MM.1S (cell line): Measurements from ENCODE around the gene CABP4.

ENCODE experiments used
- DNase-seq: peaks from one replicate; pipeline ENCODE4 v3.0.0-alpha.2; 2015
- H2AFZ ChIP-seq: fragments of 300-600 bp; sonication (generic); 2 replicates; pipeline ENCODE4 v1.6.0; 2016; ENCODE audit warnings: antibody characterized with exemption, low read length
- H3F3A ChIP-seq: fragments of 300-600 bp; sonication (generic); 2 replicates; pipeline ENCODE4 v1.6.1; 2016; ENCODE audit warnings: mild to moderate bottlenecking, antibody characterized with exemption, low read length, moderate library complexity, mixed read lengths; ENCODE audit not compliant: insufficient read depth
- H3K27ac ChIP-seq: fragments of 300-600 bp; sonication (generic); 2 replicates; pipeline ENCODE4 v1.5.1; 2016; ENCODE audit warnings: mild to moderate bottlenecking, low read length
- H3K27me3 ChIP-seq: fragments of 300-600 bp; sonication (generic); replicated peaks from 2 replicates; pipeline ENCODE4 v1.6.0; 2016; ENCODE audit warnings: low read length; ENCODE audit not compliant: insufficient read depth
- H3K36me3 ChIP-seq: fragments of 300-600 bp; sonication (generic); replicated peaks from 2 replicates; pipeline ENCODE4 v1.6.1; 2016; ENCODE audit warnings: mild to moderate bottlenecking, low read length, mixed read lengths; ENCODE audit not compliant: insufficient read depth
- H3K4me1 ChIP-seq: fragments of 300-600 bp; sonication (generic); 2 replicates; pipeline ENCODE4 v1.6.1; 2016; ENCODE audit warnings: low read length, mixed read lengths
- H3K4me2 ChIP-seq: fragments of 300-600 bp; sonication (generic); 2 replicates; pipeline ENCODE4 v1.6.0; 2016; ENCODE audit warnings: low read depth, low read length
- H3K4me3 ChIP-seq: fragments of 300-600 bp; sonication (generic); 2 replicates; pipeline ENCODE4 v1.5.1; 2016; ENCODE audit warnings: low read length, mixed read lengths
- H3K79me2 ChIP-seq: fragments of 300-600 bp; sonication (generic); 2 replicates; pipeline ENCODE4 v1.6.1; 2016; ENCODE audit warnings: mixed run types, low read length, mixed read lengths
- H3K9ac ChIP-seq: fragments of 300-600 bp; sonication (generic); 2 replicates; pipeline ENCODE4 v1.6.1; 2016; ENCODE audit warnings: low read length, mixed read lengths
- H3K9me2 ChIP-seq: fragments of 300-600 bp; sonication (generic); replicated peaks from 2 replicates; pipeline ENCODE4 v1.6.1; 2016; ENCODE audit warnings: mild to moderate bottlenecking, low read length, mixed read lengths; ENCODE audit not compliant: insufficient read depth
- H3K9me3 ChIP-seq: fragments of 300-600 bp; sonication (generic); replicated peaks from 2 replicates; pipeline ENCODE4 v1.6.1; 2016; ENCODE audit warnings: mild to moderate bottlenecking, low read length, mixed read lengths; ENCODE audit not compliant: insufficient read depth
- H4K20me1 ChIP-seq: fragments of 300-600 bp; sonication (generic); 2 replicates; pipeline ENCODE4 v1.6.1; 2016; ENCODE audit warnings: mild to moderate bottlenecking, low read length, moderate library complexity, mixed read lengths; ENCODE audit not compliant: insufficient read depth
- EZH2 ChIP-seq: fragments of 300-600 bp; sonication (generic); optimal IDR thresholded peaks from 2 replicates; pipeline ENCODE3; 2017; ENCODE audit warnings: low read depth, mild to moderate bottlenecking, antibody characterized with exemption, low read length, mixed read lengths
- EZH2phosphoT487 ChIP-seq: fragments of 300-600 bp; sonication (generic); IDR thresholded peaks from 2 replicates; pipeline ENCODE4 v1.6.1; 2018; ENCODE audit warnings: antibody characterized with exemption, low read length
- TF ChIP-seq, protein P1 (sequence below): fragments of 300-600 bp; sonication (generic); IDR thresholded peaks from 2 replicates; pipeline ENCODE4 v1.5.1; 2016; ENCODE audit warnings: antibody characterized with exemption, low read length, mixed read lengths

The CABP4 gene

DNA sequence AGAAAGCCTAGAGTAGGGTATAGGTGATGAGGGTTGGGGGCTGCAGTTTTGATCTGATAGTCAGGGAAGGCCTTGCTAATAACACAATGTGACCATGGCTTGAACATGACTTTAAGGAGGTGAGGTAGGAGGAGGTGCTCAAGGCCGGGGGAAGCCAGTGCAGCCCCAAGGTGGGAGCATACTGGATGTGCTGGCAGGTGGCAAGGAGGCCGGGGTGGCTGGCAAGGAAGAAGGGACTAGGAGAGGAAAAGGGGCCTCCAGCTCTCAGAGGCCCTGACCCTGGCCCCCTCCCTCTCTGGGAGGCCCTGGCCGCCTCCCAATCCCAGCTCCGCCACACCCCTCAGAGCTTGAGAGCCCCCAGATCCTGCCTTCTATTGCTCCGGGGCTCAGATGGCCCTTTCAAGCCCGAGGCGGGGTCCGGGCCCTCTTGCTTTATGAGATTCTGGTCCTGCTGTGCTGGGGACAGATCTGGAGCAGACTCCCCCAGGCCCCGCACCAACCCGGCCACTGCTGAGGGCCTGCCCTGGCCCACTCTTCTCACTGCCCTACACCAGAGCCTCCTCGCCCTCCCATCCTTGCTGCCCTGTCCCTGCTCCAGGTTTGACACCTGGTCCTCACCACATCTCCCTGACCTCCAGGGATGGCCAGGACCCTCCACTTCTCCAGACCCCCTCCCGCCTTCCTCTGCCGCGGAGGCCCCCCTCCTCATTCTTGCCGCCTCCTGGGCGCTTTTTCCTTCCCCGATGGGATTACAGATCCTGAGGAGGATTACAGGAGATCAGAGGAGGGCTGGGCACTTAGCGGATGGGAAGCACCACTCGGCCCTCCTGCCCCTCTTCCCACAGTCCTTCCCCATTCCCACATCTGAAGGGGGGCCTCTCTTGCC lies 48.2 kb downstream of the CABP4 start:
- peak; percentile 87 for TF ChIP-seq EZH2
- TF ChIP-seq, protein P1, sequence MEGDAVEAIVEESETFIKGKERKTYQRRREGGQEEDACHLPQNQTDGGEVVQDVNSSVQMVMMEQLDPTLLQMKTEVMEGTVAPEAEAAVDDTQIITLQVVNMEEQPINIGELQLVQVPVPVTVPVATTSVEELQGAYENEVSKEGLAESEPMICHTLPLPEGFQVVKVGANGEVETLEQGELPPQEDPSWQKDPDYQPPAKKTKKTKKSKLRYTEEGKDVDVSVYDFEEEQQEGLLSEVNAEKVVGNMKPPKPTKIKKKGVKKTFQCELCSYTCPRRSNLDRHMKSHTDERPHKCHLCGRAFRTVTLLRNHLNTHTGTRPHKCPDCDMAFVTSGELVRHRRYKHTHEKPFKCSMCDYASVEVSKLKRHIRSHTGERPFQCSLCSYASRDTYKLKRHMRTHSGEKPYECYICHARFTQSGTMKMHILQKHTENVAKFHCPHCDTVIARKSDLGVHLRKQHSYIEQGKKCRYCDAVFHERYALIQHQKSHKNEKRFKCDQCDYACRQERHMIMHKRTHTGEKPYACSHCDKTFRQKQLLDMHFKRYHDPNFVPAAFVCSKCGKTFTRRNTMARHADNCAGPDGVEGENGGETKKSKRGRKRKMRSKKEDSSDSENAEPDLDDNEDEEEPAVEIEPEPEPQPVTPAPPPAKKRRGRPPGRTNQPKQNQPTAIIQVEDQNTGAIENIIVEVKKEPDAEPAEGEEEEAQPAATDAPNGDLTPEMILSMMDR, result no peak
- peaks cover 20% of the 10 kb centered on the region for H3K4me1 ChIP-seq
- H3K4me2 ChIP-seq, result no peak overlapping the region
- no peak overlapping the region for H2AFZ ChIP-seq
- no peaks in the 10 kb centered on the region for H3K9me2 ChIP-seq
- no peaks in the 10 kb centered on the region for H3K9me3 ChIP-seq
- DNase-seq, result no peak
- no peak overlapping the region for H3K27ac ChIP-seq
- no peak overlapping the region for H3K9ac ChIP-seq
- H3K4me3 ChIP-seq, result no peak overlapping the region
- no peaks in the 10 kb centered on the region for H4K20me1 ChIP-seq
- peaks cover 55% of the 10 kb centered on the region for H3K27me3 ChIP-seq
- no peaks in the 10 kb centered on the region for H3K36me3 ChIP-seq
- peaks cover 14% of the 10 kb centered on the region for H3F3A ChIP-seq
- peaks cover 13% of the 10 kb centered on the region for H3K79me2 ChIP-seq

DNA sequence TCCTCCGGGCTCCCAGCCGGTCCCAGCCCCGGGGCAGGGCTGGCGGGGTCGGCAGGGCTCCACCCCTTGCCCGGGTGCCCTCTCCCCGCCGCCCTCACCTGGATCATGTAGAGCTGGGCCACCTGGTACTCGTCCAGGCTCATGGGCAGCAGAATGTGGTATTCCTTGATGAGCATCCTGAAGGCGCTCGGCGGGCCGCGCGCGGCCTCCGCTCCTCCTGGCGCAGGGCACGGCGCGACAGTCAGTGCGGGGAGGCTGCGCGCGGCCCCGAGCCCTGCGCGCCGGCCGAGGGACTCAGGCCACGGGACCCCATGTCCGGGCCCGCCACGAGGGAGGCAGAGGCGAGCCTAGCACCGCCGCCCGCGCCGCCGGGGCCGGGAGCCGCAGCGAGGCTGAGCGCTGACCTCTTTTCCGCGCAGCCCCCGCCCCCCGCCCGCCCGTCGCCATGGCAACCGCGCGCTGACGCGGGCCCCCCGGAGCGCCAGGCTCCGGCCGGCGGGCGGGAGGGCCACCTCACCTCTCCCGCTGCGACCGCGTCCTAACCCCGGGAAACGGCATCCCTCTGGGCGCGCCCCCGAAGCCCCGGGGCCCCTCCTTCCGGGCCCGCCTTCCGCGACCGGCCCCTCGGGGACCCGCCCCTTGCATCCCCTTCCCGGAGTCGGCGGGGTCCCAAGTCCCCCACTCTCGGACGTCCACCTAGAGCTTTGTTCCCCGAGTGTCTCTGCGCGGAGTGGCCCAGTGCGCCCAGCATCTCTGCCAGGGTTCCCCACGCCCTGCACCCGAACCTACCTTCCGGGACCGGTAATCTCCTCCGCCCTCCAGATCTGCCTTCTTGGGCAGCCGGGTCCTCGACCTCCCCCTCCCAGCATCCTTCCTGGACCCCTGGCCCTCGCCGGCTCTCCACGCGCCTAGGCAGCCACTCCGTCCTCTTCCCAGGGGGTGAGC lies 49.1 kb downstream of the CABP4 start:
- H3K27ac ChIP-seq, result no peak overlapping the region
- peak overlapping the region; percentile 39 for H3K4me3 ChIP-seq
- DNase-seq, result no peak

DNA sequence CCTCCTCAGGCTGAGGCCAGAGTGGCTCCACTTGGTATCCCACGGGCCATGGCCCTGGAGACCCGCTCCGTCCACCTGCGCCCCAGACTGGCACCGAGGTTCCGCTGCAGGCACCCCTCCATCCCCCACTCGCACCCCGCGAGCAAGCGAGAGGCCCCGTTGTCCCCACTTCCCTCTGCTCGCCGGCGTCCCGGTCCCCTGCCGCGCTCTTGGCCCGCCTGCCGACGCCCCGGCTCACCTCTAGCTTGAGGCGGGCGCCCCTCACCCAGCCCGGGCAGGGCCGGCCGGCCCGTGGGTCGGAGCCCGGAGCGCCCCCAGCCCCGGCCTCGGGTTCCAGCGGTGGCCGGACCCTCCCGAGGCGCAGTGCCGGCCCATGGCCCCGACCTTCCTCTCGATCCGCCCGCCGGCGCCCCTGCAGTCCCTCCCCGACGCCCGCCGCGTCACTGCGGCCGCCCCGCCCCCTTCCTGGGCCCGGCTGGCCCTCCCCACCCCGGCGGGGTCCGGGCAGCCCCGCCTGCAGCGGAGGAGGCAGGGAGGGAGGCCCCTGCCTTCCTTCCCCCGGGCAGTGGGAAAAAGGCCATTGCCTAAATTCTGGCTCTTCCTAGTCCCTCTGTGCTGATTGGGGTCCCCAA lies 49.9 kb downstream of the CABP4 start, which contains the start of gene PITPNM1:
TSS of gene PITPNM1 (minus strand) at position 414 of the 632 bp plus-strand sequence. CDS start 1,183 bp downstream, outside the sequence.
- H3K4me1 ChIP-seq, result peaks cover 20% of the 10 kb centered on the region
- H3K36me3 ChIP-seq, result no peaks in the 10 kb centered on the region
- no peak for DNase-seq
- peaks cover 13% of the 10 kb centered on the region for H3K79me2 ChIP-seq
- H3F3A ChIP-seq, result peaks cover 14% of the 10 kb centered on the region
- no peak within 1 kb of the TSS for H3K9ac ChIP-seq
- peaks cover 52% of the 10 kb centered on the region for H3K27me3 ChIP-seq
- H3K9me3 ChIP-seq, result no peaks in the 10 kb centered on the region
- no peaks in the 10 kb centered on the region for H4K20me1 ChIP-seq
- no peak within 1 kb of the TSS for H3K27ac ChIP-seq
- peak within 1 kb of the TSS; percentile 39 for H3K4me3 ChIP-seq
- TF ChIP-seq EZH2phosphoT487 (no peak), EZH2 (no peak)
- TF ChIP-seq, protein P1, result no peak
- H3K9me2 ChIP-seq, result no peaks in the 10 kb centered on the region
- no peak within 1 kb of the TSS for H2AFZ ChIP-seq
- peak within 1 kb of the TSS; percentile 97; the same call in 1 of the 2 replicates for H3K4me2 ChIP-seq

More for the DNA sequence above, 49.1 kb downstream of the CABP4 start:
- no peaks in the 10 kb centered on the region for H3K36me3 ChIP-seq
- H3K79me2 ChIP-seq, result peaks cover 13% of the 10 kb centered on the region
- H3K9me3 ChIP-seq, result no peaks in the 10 kb centered on the region
- peaks cover 20% of the 10 kb centered on the region for H3K4me1 ChIP-seq
- H3F3A ChIP-seq, result peaks cover 14% of the 10 kb centered on the region
- H3K27me3 ChIP-seq, result peaks cover 51% of the 10 kb centered on the region
- no peak overlapping the region for H2AFZ ChIP-seq
- no peaks in the 10 kb centered on the region for H4K20me1 ChIP-seq
- H3K4me2 ChIP-seq, result peak overlapping the region; percentile 63; the same call in 1 of the 2 replicates
- H3K9me2 ChIP-seq, result no peaks in the 10 kb centered on the region
- TF ChIP-seq EZH2phosphoT487 (no peak), EZH2 (no peak)
- TF ChIP-seq, protein P1, result no peak
- no peak overlapping the region for H3K9ac ChIP-seq
